Activated CD4-positive, alpha-beta T cell treated with anti-CD3 and anti-CD28 coated beads, Interleukin-2, amount 10 ng/mL, durations not matched to agents 7 days and 5 days (primary cell): ENCODE measurements around the gene NUDT19. TPM values are rescaled to one million over a fixed set of nuclear protein-coding genes. Genes with fewer than 3 reads are reported as not detected.
A peak's percentile ranks its signal among the peaks of the same experiment; 100 is the strongest.
"Not testable (repeated sequence)": the region's sequence is repeated elsewhere in the genome, so short reads cannot be mapped to it uniquely, and the experiment has no call there.

Experiments used
- CTCF ChIA-PET: fragments of 350-600 bp; sonication (Branson Sonifier 250); formaldehyde crosslinking; loops from one replicate; lab custom pipeline; 2021; ENCODE audit warnings: antibody characterized with exemption; lab: Charles Lee
- POLR2A ChIA-PET: fragments of 350-600 bp; sonication (Branson Sonifier 250); formaldehyde crosslinking; loops from one replicate; lab custom pipeline; 2021; ENCODE audit warnings: antibody characterized with exemption; lab: Charles Lee
- DNase-seq: peaks from one replicate; pipeline ENCODE4 v3.0.0-alpha.2; 2020
- H3K27ac Mint-ChIP-seq: one replicate; pipeline ENCODE4 v1.8.0; 2021; ENCODE audit warnings: mild to moderate bottlenecking, moderate library complexity, mixed read lengths
- H3K27me3 Mint-ChIP-seq: one replicate; pipeline ENCODE4 v1.8.0; 2021; ENCODE audit warnings: mixed read lengths
- H3K36me3 Mint-ChIP-seq: one replicate; pipeline ENCODE4 v1.8.0; 2021; ENCODE audit warnings: low read depth, mixed read lengths
- H3K4me1 Mint-ChIP-seq: one replicate; pipeline ENCODE4 v1.8.0; 2021; ENCODE audit warnings: mixed read lengths
- H3K4me3 Mint-ChIP-seq: one replicate; pipeline ENCODE4 v1.8.0; 2021; ENCODE audit warnings: mild to moderate bottlenecking, moderate library complexity, mixed read lengths
- H3K9me3 Mint-ChIP-seq: one replicate; pipeline ENCODE4 v1.8.0; 2021; ENCODE audit warnings: mixed read lengths
- total RNA-seq, 2 experiments: library from RNA; stranded (reverse); gene quantifications; one replicate each; pipeline ENCODE4 v1.2.3, GENCODE V29; 2021

Gene NUDT19
- total RNA-seq, 2 experiments from 2014 or later, result 15.6 to 16.0 TPM

DNA sequence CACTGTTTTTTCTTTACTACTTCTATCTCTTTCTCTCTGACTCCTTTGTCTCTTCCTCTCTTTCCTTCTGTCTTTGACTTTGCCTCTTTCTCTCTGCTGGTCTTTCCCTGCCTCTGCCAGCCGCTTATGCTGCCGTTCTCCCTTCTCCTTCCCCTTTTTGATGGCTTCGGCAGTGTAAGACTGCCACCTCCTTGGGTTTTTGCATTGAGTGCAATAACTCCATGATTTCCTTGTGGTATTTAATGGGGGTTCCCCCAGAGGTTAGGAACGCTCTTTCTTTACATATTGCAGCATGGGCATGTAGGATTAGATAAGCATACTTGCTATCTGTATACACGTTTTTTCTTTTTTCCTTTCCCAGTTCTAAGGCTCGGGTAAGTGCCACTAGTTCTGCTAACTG lies 3.9 kb downstream of the NUDT19 start:
- peak overlapping the region; percentile 42 for H3K27ac Mint-ChIP-seq
- peaks cover 54% of the 10 kb centered on the region for H3K4me1 Mint-ChIP-seq
- H3K9me3 Mint-ChIP-seq, H3K27me3 Mint-ChIP-seq, H3K4me3 Mint-ChIP-seq, CTCF ChIA-PET, DNase-seq, POLR2A ChIA-PET: not testable (repeated sequence)
- H3K36me3 Mint-ChIP-seq, result peaks cover 69% of the 10 kb centered on the region

DNA sequence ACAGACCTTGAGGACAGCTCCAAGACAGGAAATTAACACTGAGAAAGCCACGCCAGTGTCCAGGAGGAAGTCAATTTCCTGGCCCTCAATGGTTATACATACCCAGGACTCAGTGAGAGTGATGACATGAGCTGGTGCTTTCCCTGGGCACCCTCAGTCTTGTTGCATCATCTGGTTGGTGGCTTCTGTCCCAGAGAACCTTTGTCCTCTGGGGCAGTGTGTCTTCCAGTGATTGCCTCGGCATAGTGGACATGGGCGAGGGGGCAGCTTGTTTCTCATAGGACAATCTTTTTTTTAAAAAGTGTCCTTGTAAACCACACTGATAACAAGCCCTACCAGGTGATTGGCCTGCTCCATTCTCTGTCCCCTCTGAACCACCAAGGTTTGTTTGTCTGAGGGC lies 5.2 kb downstream of the NUDT19 start:
- DNase-seq, H3K27ac Mint-ChIP-seq, CTCF ChIA-PET, H3K9me3 Mint-ChIP-seq, POLR2A ChIA-PET, H3K27me3 Mint-ChIP-seq, H3K4me3 Mint-ChIP-seq: not testable (repeated sequence)
- peaks cover 47% of the 10 kb centered on the region for H3K4me1 Mint-ChIP-seq
- peaks cover 80% of the 10 kb centered on the region for H3K36me3 Mint-ChIP-seq

DNA sequence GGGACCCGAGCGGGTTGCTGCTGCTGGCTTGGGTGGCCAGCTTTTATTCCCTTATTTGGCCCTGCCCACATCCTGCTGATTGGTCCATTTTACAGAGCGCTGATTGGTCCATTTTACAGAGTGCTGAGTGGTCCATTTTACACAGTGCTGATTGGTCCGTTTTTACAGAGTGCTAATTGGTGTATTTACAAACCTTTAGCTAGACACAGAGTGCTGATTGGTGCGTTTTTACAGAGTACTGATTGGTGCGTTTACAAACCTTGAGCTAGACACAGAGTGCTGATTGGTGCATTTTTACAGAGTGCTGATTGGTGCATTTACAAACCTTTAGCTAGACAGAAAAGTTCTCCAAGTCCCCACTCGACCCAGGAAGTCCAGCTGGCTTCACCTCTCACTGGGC lies 8.5 kb downstream of the NUDT19 start:
- H3K4me1 Mint-ChIP-seq, result peaks cover 22% of the 10 kb centered on the region
- H3K4me3 Mint-ChIP-seq, POLR2A ChIA-PET, CTCF ChIA-PET, DNase-seq, H3K27me3 Mint-ChIP-seq, H3K27ac Mint-ChIP-seq: not testable (repeated sequence)
- H3K36me3 Mint-ChIP-seq, result peaks cover 91% of the 10 kb centered on the region
- peaks cover 18% of the 10 kb centered on the region for H3K9me3 Mint-ChIP-seq

DNA sequence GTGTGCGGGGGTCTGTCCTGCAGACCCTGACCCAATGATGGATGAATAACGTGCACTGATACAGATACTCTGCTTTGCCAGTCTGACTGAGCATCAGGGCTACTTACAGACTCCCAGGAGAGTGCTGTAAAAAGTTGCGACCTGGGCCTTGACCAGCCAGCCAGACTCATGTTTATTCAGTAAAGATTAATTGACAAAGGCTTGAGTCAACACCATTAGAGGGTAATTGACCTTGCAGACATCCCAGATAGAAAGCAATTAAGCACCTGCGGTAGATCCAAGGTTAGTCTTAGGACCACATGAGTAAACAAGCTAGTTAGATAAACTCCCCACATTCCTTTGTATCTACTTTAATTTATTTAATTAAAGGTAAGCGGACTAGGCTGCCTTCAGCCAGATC lies 10.4 kb downstream of the NUDT19 start:
- ChIA-PET CTCF (no interaction called here), POLR2A (no interaction called here)
- Mint-ChIP-seq H3K4me1 (peaks cover 10% of the 10 kb centered on the region), H3K27ac (no peak overlapping the region), H3K4me3 (no peak overlapping the region), H3K36me3 (peaks cover 87% of the 10 kb centered on the region), H3K9me3 (peaks cover 18% of the 10 kb centered on the region), H3K27me3 (no peaks in the 10 kb centered on the region)
- no peak for DNase-seq

DNA sequence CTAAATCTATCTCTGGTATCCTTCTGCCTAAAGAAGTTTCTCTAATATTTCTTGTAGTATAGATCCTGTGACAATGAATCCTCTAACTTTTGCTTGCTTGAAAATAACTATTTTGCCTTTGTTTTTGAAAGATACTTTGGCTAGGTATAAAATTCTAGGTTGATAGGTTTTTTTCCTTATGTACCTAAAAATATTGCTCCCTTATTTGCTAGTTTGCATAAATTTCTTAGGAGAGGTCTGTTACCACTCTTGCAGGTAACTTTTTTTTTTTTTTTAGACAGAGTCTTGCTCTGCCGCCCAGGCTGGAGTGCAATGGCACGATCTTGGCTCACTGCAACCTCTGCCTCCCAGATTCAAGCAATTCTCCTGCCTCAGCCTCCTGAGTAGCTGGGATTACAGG lies 12.4 kb downstream of the NUDT19 start:
- CTCF ChIA-PET, POLR2A ChIA-PET, H3K27me3 Mint-ChIP-seq, H3K4me3 Mint-ChIP-seq, H3K27ac Mint-ChIP-seq, DNase-seq: not testable (repeated sequence)
- H3K4me1 Mint-ChIP-seq, result peaks cover 19% of the 10 kb centered on the region
- peaks cover 80% of the 10 kb centered on the region for H3K36me3 Mint-ChIP-seq
- H3K9me3 Mint-ChIP-seq, result peaks cover 17% of the 10 kb centered on the region

DNA sequence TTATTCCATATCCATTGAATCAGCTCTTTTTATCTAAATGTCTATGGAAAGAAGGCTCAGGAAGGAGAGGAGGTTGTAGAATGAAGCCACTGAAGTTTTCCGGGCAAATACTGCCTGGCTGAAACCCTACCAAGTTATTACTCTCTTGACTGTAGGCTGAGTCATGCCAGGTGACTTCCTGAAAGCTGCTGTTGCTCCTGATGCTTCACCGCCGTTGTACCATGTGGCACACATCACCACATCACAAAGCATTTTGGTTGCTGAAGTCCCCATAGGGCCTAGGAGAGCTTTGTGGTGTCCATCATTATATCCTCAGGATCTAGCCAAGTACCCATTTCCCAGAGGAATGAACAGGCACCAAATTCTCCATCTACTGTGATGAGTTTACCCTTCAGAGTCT lies 16.8 kb downstream of the NUDT19 start:
- peaks cover 17% of the 10 kb centered on the region for H3K4me1 Mint-ChIP-seq
- no peaks in the 10 kb centered on the region for H3K27me3 Mint-ChIP-seq
- no peak overlapping the region for H3K4me3 Mint-ChIP-seq
- DNase-seq, result peak; percentile 52
- H3K27ac Mint-ChIP-seq, result peak overlapping the region; percentile 58
- CTCF ChIA-PET, result interaction anchor here (0.6 to 0.7 kb wide), 2 partner anchors 34 to 1283 kb away, joined by 3 to 5 read pairs; partner anchors contain the start of gene ANKRD27
- peaks cover 58% of the 10 kb centered on the region for H3K36me3 Mint-ChIP-seq
- POLR2A ChIA-PET, result interaction anchor here (0.5 to 0.6 kb wide), 2 partner anchors 15 to 192 kb away, joined by 3 to 5 read pairs; no protein-coding TSS in a partner anchor
- peaks cover 6% of the 10 kb centered on the region for H3K9me3 Mint-ChIP-seq

DNA sequence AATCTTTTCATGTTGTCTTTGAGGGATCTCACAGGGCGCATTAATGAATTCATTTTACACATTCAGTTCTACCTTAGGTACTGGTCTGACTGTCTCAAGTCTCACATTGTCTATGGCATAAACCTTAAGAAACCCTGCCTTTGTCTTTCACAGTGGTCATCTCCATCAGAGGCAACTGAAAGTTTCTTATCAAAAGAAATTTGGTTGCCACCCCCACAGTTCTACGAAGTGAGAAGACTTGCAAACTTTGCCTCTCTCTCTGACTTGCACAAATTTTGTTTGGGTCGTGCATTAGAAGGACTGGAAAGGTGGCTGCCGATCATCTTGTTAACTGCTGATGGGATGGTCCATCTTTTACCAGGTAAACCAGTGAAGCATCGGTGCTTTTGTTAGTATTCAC lies 17.4 kb downstream of the NUDT19 start:
- DNase-seq, result no peak
- H3K27ac Mint-ChIP-seq, result no peak overlapping the region
- POLR2A ChIA-PET, result no interaction called here
- CTCF ChIA-PET, result interaction anchor here (0.7 kb wide), 1 partner anchor 1283 kb away, joined by 5 read pairs; no protein-coding TSS in a partner anchor
- no peak overlapping the region for H3K4me3 Mint-ChIP-seq
- peaks cover 17% of the 10 kb centered on the region for H3K4me1 Mint-ChIP-seq
- H3K9me3 Mint-ChIP-seq, result peaks cover 3% of the 10 kb centered on the region
- H3K36me3 Mint-ChIP-seq, result peaks cover 59% of the 10 kb centered on the region
- no peaks in the 10 kb centered on the region for H3K27me3 Mint-ChIP-seq

DNA sequence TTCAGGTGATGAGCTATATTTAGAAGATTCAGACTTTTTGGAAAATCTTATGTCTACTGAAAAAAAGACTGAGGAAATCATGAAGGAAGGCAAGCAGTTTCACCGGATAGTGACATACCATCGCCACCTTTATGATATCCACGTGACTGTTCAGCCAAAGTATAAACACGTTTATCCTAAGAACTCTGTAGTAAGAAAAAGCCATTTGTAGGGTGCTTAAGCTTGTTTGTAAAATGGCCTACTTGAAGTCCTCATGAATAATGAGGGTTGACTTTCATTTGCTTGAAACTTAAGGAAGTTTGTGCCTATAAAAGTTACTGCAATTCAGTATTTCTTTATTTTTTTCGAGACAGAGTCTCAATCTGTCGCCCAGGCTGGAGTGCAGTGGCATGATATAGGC lies 20.1 kb downstream of the NUDT19 start:
- Mint-ChIP-seq H3K4me1 (peaks cover 17% of the 10 kb centered on the region), H3K27me3 (no peaks in the 10 kb centered on the region), H3K4me3 (no peak overlapping the region), H3K27ac (no peak overlapping the region), H3K36me3 (peaks cover 52% of the 10 kb centered on the region), H3K9me3 (no peaks in the 10 kb centered on the region)
- ChIA-PET CTCF (no interaction called here), POLR2A (no interaction called here)
- no peak for DNase-seq

DNA sequence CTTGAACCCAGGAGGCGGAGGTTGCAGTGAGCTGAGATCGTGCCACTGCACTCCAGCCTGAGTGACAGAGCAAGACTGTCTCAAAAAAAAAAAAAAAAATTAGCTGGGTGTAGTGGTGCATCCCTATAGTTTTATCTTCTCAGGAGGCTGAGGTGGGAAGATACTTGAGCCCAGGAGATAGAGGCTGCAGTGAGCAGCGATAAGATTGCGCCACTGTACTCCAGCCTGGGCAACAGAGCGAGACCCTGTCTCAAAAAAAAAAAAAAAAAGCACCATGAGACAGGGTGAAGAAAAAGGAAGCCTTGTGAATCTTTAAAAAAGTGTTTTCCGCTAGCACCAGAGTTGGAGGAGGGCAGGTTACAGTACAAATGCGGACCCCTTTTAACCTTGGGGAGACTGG lies 24.6 kb downstream of the NUDT19 start:
- H3K9me3 Mint-ChIP-seq, H3K4me1 Mint-ChIP-seq, DNase-seq, H3K4me3 Mint-ChIP-seq, H3K27me3 Mint-ChIP-seq, H3K27ac Mint-ChIP-seq, POLR2A ChIA-PET: not testable (repeated sequence)
- CTCF ChIA-PET, result interaction anchor here (0.6 kb wide), 1 partner anchor 39 kb away, joined by 3 read pairs; no protein-coding TSS in a partner anchor
- peaks cover 24% of the 10 kb centered on the region for H3K36me3 Mint-ChIP-seq

DNA sequence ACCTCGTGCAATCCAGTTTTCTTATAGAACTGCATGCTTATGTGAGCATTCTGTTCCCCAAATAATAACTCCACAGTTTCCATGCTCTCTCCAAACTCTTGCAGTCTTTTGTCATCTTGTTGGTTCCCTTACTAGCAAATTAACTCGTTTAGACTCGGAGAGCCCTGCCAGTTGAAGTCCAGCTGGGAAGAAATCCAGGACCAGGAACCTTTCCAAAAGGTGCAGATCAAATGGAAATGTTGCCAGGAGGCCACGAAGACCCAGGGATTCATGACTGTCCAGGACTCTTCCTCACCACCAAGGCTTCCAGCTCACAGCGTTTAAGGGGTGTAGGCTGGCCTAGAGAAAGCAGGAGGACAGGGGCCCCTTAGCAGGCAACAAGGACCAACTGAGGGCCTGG lies 25.9 kb downstream of the NUDT19 start:
- Mint-ChIP-seq H3K27me3 (no peaks in the 10 kb centered on the region), H3K27ac (peak overlapping the region; percentile 19), H3K4me3 (no peak overlapping the region), H3K9me3 (no peaks in the 10 kb centered on the region), H3K36me3 (peaks cover 23% of the 10 kb centered on the region), H3K4me1 (no peaks in the 10 kb centered on the region)
- ChIA-PET POLR2A (no interaction called here), CTCF (no interaction called here)
- DNase-seq, result no peak

DNA sequence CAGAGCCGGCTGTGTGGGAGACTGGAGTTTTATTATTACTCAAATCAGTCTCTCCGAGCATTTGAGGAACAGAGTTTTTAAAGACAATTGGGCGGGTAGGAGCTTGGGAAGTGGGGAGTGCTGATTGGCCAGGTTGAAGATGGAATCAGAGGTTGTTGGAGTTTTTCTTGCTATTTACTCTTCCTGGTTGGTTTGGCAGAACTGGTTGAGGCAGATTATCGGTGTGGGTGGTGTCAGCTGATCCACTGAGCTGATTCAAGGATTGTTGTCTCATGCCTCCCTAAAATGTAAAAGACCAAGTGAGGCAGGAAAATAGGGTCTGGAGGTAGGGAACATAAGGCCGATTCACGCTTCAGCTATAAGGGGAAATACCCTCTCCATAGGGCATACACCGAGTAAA lies 26.7 kb downstream of the NUDT19 start:
- no peak overlapping the region for H3K4me3 Mint-ChIP-seq
- H3K4me1 Mint-ChIP-seq, result no peaks in the 10 kb centered on the region
- CTCF ChIA-PET, result no interaction called here
- POLR2A ChIA-PET, result no interaction called here
- H3K9me3 Mint-ChIP-seq, result no peaks in the 10 kb centered on the region
- DNase-seq, result no peak
- H3K36me3 Mint-ChIP-seq, result peaks cover 18% of the 10 kb centered on the region
- no peaks in the 10 kb centered on the region for H3K27me3 Mint-ChIP-seq
- no peak overlapping the region for H3K27ac Mint-ChIP-seq

DNA sequence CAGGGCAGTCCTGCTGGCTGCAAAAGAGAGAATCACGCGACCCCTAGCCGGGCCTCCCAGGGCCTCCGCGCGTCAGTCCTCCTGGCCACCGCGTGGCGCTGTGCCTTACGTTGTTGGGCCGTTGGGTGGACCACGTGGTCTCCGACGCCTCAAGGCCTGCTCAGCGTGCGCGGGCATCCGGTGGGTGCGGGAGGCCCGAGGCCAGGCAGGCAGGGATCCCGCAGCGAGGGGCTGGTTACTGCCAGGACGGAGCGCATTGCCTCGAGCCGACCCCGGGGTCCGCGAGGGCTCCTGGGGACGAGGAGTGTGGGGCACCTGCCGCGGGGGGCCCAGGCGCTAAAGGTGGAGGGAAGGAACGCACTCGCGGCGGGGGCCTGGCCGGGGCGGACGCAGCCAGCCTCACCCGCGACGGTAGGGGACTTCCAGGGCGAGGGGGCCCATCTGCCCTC lies 28.0 kb downstream of the NUDT19 start, which contains the start of gene TDRD12:
Gene TDRD12 (plus strand): TSS at position 157 of the 449 bp plus-strand sequence. CDS start 306 bp downstream, outside the sequence.
- DNase-seq, result no peak
- Mint-ChIP-seq H3K27me3 (peaks cover under 1% of the 10 kb centered on the region), H3K27ac (peak within 1 kb of the TSS; percentile 5), H3K36me3 (peaks cover 7% of the 10 kb centered on the region), H3K9me3 (no peaks in the 10 kb centered on the region), H3K4me1 (no peaks in the 10 kb centered on the region), H3K4me3 (no peak within 1 kb of the TSS)
- POLR2A ChIA-PET, result no interaction called here
- CTCF ChIA-PET, result no interaction called here

DNA sequence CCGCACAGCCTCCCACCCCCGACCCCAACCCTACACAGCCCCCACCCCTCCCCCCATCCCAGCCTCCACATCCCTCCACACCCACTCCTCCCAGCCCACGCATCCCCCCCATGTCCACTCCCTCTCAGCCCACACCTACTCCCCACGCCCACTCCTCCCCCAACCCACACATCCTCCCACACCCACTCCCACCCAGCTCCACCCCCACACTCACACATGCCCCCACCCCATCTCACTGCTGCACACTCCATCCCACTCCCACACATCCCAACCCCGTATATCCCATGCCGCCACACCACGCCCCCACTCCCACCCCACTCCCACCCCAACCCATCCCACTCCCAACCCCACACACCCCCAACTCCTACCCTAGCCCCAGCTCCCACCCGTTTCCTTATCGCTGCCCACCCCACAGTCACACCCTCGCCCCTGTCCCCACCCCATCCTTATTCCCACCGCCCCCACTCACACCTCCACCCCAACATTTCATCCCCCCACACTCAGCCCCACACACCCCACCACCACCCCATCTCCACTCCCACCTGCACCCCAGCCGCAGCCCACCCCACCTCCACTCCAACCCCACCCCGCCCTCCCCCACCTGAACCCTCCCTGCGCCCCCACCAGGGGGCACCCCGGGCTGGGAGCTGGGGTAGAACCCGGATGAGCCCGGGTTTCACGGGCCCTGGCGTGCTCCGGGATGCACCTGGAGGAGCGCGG lies 28.8 kb downstream of the NUDT19 start:
- Mint-ChIP-seq H3K36me3 (no peaks in the 10 kb centered on the region), H3K27ac (no peak overlapping the region), H3K27me3 (peaks cover 4% of the 10 kb centered on the region), H3K4me3 (no peak overlapping the region), H3K9me3 (no peaks in the 10 kb centered on the region), H3K4me1 (no peaks in the 10 kb centered on the region)
- no peak for DNase-seq
- ChIA-PET CTCF (no interaction called here), POLR2A (no interaction called here)
